NCI-H82 (cell line): ENCODE data around the gene CGB1.
"Not testable (repeated sequence)": the region's sequence is repeated elsewhere in the genome, so short reads cannot be mapped to it uniquely, and the experiment has no call there.

Experiments used
- DNase-seq: peaks from one replicate; lab custom pipeline; 2025; lab: John Stamatoyannopoulos, UW

CGB1 gene

DNA sequence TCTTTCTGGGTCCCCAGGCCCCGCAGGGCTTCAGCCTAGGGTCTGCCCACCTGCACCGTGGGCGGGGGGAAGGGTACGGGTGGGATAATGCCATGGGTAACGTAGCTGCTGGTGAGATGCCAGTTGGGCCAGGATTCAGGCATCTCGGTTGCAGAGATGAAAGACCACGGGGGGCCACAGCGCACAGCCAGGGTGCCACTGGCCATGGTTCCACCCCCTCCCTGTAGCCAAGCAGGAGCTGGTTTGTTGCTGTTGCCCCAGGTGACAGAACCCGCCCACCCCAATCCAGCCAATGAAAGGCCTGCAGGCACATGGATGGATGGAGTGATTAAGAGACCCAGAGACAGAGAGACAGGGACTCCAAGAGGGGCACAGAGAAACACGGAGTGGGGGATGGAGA is 21.9 kb upstream of the CGB1 start:
- DNase-seq, result peak; percentile 73

DNA sequence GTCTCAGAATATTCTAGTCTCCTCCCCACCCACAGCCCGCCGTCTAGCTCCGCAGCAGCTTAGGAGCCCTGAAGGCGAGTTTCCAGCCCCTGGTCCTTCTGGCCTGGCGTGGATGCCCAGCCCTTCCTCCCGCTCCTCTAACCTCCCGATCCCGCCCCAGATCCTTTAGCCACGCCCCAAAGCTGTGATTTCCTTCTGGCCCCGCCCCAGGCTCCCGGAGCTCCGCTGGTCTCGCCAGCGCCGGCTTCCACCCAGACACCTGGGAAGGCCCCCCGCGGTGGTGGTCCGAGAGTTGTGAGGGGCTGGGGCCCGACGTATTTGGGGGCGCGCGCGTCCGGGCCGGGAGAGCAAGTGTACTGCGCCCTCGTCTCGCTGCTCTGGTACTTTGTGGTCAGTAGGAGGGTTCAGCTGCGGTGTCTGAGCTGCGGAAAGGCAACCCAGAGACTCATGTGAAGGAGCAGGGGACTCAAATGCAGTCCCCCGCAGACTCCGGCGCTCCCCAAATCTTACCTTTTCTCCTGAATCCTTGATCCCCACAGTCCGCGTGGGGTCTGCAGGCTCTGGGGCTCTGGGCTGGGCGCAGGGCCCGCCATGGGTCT is 21.0 kb upstream of the CGB1 start, which contains the start of gene CGB7:
Gene CGB7 (minus strand): TSS at position 114 of the 599 bp plus-strand sequence. CDS start 2,374 bp downstream, outside the sequence.
- DNase-seq, result peak; percentile 88

DNA sequence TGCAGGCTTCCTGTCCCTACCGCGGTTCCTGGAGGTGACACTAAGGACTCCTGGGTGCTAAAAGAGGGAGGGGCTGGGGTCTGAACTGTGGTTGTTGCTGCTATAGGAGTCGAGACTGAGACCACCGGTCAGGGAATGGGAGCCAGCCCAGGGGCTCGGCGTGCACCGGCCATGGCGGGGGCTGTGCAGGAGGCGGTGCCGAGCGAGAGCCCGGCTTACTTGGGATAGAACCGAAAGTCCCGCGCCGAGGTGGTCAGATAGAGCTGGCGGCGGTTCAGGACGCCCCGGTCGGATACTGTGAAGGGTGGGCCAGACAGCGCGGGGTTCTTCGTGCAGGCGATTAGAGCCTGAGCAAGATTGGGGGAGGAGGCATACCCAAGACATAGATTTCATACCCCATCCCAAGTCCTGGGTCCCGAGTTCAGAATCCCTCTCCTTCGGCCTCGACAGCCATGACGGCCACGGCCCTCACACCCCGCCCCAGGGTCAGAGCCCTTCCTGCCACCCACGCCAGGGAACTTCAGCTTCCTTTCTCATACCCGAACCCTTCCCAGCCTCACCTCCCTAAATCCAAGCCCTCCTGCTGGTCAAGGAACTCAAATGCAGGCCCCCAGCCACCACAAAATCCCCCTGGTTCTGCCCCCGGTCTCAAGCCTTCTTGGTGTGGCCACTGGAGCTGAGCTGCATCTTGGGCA is 20.4 kb upstream of the CGB1 start:
- DNase-seq, result not testable (repeated sequence)

DNA sequence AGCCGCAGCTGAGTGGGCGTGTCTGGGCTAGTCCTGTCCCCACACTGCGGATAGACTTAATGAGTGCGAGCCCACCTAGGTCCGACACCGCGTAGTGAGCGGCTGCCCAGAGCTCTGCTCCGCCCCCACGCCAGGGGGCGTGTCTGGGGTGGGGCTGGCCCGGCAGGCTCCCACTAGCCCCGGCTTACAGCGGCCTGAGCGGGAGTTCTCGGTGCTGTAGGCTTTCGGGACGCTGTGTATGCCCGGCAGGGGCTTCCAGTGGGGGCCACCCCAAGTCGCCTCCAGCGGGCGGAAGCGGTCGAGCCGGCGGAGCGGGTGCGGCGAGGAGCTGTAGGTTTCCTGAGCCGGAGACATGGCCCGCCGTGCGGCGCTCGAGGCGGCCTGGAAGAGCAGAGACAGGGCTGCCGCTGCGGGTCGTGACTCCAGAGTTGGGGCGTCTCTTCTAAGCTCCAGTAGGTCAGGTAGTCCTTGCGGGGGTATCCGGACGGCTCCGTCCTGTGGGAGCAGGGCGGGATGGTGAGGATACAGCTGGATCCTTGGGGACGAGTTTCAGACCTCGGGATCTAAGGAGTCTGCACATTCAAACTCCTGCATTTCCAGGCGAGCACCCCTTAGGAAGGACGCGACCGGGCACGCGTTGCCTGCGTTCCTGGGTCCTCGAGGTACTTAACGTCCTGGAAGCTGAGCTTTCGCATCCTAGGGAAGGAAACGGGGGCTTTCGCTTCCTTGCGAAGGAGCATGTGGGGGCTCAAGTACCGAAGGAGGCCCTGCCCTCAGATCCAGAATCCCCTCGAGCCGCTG is 19.6 kb upstream of the CGB1 start:
- DNase-seq, result peak; percentile 78

DNA sequence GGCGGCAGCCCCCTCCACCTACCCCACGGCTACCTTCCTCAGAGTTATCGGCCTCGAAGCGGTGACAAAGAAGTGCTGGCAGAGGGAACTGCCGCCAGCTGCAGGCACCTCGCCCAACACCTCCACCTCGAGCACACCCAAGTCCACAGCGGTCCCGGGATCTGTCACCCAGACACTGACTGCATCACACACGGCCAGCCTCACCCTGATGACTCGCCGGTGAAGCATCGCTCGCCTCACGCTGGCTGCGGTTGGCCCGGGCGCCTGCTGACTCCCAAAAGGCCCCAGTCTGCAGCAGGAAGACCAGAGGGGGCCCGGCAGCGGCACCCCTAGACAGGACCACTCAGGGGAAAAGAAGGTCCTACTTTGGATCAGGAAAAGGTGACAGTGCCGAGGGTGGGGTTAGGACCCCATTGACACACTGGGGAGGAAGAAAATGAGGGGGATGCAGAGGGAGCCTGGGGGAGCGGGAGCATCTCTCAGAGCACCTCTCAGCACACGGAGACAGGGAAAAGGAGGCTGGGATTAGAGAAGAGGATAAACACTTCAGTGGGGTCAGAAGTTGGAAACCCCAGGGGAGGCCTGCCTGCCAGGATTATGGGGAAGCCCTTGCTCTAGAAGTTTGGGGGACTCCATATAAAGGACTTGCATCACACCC is 13.8 kb upstream of the CGB1 start:
- not testable (repeated sequence) for DNase-seq

DNA sequence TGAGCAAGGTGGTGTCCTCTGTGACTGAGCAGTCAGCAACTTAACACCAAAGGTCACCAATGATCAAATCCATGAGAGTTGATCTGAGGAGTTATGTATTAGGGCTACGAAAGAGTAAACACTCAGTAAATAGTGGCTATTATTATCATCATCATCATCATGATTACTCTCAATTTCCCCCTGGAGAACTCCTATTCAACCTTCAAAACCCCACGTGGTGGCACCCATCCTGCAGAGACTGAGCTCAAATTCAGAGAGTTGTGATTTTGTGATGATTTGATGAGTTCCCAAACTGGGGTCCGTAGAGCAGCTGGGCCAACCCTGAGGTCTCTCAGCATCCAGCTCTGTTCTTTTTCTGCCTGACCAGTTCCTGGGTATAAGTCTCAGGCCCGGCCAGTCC is 13.1 kb upstream of the CGB1 start:
- DNase-seq, result not testable (repeated sequence)

DNA sequence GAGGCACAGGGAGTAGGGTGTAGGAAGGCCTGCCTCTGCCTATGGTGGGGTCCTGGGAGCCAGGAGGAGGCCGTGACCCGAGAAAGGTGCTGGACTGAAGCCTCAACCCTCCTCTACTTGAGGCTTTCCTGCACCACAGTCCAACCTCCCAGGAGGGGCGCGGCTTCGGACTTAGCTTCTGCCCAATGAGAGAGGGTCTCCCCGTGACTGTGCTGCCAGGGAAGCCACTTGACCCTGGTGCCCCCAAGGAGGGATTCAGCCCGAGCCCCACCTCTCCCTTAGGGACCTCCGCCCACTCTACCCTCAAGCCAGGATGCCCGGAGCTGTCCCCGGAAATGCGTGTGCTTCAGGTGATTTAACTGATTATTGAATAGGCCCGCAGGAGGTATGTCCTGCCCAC is 12.3 kb upstream of the CGB1 start, which contains the start of gene CGB8:
Gene CGB8 (minus strand): TSS at position 101 of the 400 bp plus-strand sequence. CDS start 372 bp downstream, outside the sequence.
- DNase-seq, result not testable (repeated sequence)

DNA sequence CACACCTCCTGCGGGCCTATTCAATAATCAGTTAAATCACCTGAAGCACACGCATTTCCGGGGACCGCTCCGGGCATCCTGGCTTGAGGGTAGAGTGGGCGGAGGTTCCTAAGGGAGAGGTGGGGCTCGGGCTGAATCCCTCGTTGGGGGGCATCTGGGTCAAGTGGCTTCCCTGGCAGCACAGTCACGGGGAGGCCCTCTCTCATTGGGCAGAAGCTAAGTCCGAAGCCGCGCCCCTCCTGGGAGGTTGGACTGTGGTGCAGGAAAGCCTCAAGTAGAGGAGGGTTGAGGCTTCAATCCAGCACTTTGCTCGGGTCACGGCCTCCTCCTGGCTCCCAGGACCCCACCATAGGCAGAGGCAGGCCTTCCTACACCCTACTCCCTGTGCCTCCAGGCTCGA is 6.9 kb upstream of the CGB1 start, which contains the start of gene CGB5:
Gene CGB5 (plus strand): TSS at position 301 of the 400 bp plus-strand sequence. CDS start 362 bp downstream, outside the sequence.
- not testable (repeated sequence) for DNase-seq

DNA sequence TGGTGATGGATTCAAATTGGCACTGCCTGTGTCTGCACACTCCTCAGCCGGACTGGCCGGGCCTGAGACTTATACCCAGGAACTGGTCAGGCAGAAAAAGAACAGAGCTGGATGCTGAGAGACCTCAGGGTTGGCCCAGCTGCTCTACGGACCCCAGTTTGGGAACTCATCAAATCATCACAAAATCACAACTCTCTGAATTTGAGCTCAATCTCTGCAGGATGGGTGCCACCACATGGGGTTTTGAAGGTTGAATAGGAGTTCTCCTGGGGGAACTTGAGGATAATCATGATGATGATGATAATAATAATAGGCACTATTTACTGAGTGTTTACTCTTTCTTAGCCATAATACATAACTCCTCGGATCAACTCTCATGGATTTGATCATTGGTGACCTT is 6.0 kb upstream of the CGB1 start:
- not testable (repeated sequence) for DNase-seq

DNA sequence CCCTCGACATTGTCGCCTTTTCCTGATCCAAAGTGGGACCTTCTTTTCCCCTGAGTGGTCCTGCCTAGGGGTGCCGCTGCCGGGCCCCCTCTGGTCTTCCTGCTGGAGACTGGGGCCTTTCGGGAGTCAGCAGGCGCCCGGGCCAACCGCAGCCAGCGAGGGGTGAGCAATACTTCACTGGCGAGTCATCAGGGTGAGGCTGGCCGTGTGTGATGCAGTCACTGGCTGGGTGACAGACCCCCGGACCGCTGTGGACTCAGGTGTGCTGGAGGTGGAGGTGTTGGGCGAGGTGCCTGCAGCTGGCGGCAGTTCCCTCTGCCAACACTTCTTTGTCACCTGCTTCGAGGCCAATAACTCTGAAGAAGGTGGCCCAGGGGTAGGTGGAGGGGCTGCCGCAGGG is 5.5 kb upstream of the CGB1 start:
- DNase-seq, result no peak

DNA sequence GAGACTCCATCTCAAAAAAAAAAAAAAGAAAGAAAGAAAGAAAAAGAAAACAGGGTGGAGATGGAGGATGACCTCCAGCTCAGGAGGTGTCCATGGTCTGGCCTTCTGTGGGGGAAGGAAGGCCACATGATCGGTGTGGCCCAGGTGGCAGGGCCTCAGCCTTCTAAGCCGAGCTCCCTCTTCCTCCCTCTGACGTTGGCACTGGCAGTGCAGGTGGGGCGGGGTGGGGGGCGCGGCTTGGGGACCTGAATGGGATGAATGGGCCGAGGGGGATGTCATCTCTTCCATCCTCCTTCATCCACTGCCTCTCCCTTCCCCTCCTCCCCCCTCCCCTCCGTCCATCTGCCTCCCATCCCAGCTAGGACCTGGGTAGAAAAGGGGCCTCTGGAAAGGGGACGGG is 3.0 kb upstream of the CGB1 start:
- DNase-seq, result not testable (repeated sequence)

DNA sequence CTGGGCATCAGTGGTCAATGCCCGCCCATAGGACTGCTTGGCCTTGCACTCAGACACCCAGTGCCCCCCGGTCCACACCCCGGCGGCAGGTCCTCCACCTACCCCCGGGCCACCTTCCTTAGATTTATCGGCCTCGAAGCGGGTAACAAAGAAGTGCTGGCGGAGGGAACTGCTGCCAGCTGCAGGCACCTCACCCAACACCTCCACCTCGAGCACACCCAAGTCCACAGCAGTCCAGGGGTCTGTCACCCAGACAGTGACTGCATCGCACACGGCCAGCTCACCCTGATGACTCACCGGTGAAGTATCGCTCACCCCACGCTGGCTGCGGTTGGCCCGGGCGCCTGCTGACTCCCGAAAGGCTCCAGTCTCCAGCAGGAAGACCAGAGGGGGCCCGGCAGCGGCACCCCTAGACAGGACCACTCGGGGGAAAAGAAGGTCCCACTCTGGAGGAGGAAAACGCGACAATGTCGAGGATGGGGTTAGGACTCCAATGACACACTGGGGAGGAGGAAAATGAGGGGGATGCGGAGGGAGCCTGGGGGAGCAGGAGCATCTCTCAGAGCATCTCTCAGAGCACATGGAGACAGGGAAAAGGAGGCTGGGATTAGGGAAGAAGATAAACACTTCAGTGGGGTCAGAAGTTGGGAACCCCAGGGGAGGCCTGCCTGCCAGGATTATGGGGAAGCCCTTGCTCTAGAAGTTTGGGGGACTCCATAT is 2.0 kb upstream of the CGB1 start:
- not testable (repeated sequence) for DNase-seq

DNA sequence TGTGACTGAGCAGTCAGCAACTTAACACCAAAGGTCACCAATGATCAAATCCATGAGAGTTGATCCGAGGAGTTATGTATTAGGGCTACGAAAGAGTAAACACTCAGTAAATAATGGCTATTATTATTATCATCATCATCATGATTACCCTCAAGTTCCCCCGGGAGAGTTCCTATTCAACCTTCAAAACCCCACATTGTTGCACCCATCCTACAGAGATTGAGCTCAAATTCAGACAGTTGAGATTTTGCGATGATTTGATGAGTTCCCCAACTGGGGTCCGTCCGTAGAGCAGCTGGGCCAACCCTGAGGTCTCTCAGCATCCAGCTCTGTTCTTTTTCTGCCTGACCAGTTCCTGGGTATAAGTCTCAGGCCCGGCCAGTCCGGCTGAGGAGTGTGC is 1.4 kb upstream of the CGB1 start:
- DNase-seq, result not testable (repeated sequence)

DNA sequence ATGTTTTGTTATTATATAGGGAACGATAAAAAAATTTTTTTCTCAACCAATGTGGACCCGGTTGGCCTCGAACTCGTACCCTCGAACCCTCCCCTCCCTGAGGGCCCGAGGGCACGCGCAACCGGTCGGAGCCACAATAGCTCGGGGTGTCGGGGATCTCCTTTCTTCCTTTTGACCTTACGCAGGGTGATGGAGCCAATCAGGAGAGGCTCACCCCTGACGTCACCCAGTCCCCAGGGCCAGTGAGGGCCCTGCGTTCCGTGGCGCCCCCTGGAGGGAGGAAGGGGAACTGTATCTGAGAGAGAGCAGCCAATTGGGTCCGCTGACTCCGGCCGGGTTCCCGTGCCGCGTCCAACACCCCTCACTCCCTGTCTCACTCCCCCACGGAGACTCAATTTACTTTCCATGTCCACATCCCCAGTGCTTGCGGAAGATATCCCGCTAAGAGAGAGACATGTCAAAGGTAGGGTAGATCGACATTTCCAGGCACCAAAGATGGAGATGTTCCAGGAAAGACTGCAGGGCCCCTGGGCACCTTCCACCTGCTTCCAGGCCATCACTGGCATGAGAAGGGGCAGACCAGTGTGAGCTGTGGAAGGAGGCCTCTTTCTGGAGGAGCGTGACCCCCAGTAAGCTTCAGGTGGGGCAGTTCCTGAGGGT is 4.9 kb downstream of the CGB1 start, which contains the start of gene CGB2:
Gene CGB2 (plus strand): TSS at position 249 of the 660 bp plus-strand sequence. CDS start 206 bp downstream, at position 455.
- DNase-seq, result peak; percentile 92

DNA sequence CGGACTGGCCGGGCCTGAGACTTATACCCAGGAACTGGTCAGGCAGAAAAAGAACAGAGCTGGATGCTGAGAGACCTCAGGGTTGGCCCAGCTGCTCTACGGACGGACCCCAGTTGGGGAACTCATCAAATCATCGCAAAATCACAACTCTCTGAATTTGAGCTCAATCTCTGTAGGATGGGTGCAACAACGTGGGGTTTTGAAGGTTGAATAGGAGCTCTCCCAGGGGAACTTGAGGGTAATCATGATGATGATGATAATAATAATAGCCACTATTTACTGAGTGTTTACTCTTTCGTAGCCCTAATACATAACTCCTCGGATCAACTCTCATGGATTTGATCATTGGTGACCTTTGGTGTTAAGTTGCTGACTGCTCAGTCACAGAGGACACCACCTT is 6.4 kb downstream of the CGB1 start:
- DNase-seq, result not testable (repeated sequence)

DNA sequence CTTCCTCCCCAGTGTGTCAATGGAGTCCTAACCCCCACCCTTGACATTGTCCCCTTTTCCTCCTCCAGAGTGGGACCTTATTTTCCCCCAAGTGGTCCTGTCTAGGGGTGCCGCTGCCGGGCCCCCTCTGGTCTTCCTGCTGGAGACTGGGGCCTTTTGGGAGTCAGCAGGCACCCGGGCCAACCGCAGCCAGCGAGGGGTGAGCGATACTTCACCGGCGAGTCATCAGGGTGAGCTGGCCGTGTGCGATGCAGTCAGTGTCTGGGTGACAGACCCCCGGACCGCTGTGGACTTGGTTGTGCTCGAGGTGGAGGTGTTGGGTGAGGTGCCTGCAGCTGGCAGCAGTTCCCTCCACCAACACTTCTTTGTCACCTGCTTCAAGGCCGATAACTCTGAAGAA is 6.9 kb downstream of the CGB1 start:
- DNase-seq, result not testable (repeated sequence)

DNA sequence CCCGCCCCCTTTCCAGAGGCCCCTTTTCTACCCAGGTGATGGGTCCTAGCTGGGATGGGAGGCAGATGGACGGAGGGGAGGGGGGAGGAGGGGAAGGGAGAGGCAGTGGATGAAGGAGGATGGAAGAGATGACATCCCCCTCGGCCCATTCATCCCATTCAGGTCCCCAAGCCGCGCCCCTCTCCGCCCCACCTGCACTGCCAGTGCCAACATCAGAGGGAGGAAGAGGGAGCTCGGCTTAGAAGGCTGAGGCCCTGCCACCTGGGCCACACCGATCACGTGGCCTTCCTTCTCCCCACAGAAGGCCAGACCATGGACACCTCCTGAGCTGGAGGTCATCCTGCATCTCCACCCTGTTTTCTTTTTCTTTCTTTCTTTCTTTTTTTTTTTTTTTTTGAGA is 8.0 kb downstream of the CGB1 start:
- not testable (repeated sequence) for DNase-seq

DNA sequence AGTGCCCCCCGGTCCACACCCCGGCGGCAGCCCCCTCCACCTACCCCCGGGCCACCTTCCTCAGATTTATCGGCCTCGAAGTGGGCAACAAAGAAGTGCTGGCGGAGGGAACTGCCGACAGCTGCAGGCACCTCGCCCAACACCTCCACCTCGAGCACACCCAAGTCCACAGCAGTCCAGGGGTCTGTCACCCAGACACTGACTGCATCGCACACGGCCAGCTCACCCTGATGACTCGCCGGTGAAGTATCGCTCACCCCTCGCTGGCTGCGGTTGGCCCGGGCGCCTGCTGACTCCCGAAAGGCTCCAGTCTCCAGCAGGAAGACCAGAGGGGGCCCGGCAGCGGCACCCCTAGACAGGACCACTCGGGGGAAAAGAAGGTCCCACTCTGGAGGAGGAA is 11.1 kb downstream of the CGB1 start:
- not testable (repeated sequence) for DNase-seq

DNA sequence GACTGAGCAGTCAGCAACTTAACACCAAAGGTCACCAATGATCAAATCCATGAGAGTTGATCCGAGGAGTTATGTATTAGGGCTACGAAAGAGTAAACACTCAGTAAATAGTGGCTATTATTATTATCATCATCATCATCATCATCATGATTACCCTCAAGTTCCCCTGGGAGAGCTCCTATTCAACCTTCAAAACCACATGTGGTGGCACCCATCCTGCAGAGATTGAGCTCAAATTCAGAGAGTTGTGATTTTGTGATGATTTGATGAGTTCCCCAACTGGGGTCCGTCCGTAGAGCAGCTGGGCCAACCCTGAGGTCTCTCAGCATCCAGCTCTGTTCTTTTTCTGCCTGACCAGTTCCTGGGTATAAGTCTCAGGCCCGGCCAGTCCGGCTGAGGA is 11.6 kb downstream of the CGB1 start:
- not testable (repeated sequence) for DNase-seq

DNA sequence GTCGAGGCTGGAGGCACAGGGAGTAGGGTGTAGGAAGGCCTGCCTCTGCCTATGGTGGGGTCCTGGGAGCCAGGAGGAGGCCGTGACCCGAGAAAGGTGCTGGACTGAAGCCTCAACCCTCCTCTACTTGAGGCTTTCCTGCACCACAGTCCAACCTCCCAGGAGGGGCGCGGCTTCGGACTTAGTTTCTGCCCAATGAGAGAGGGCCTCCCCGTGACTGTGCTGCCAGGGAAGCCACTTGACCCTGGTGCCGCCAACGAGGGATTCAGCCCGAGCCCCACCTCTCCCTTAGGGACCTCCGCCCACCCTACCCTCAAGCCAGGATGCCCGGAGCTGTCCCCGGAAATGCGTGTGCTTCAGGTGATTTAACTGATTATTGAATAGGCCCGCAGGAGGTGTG is 12.5 kb downstream of the CGB1 start, which contains the start of gene CGB3:
Gene CGB3 (minus strand): TSS at position 101 of the 400 bp plus-strand sequence. CDS start 362 bp downstream, outside the sequence.
- not testable (repeated sequence) for DNase-seq
